ENCODE data around the gene DUSP7. TPM values are rescaled to one million over a fixed set of nuclear protein-coding genes. Genes with fewer than 3 reads are reported as not detected.

DUSP7 gene
- total RNA-seq, 2 donors from 2014 or later, result 2.6 to 3.3 TPM

DNA sequence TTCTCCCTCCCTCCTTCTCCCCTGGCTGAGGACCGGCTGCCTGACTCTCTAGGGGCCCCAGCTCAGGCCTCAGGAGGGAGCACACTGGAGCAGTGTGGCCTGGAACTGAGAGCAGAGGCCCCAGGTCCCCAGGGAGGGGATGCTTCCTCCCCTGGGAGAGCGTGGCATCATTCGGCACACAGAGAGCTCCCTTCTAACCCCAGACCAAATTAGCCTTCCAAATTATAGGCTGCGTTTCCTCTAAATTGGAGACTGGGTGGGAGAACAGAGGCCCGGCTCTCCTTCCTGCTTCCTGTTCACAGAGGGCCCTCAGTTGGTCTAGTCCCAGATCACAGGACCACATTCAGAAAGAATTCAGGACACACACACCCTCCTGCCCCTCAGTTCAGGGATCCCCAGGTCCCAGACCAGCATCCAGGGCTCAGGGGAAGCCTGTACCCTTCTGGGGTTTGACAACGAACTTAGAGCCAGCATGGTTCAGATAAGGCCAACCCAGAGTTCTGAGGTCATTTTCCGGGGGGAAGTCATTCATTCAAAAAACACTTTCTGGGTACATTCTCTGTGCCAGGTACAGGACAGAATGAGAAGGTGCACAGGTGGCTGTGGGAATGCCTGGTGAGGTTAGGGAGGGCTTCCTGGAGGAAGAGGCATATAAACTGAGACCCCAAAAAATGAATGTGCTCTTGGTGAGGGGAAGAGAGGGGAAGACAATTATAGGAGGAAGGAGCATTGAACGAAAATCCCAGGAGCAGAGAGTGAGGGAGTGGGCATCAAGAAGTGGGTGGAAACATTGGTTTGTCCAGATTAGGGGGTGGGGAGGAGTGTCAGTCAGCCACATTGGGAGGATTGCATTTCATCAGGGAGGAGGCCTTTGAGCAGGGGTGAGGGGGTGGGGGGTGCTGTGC, 32.3 kb downstream of the DUSP7 start:
- 70 to 73% methylated on average over 5 to 7 of the region's 8 CpGs for WGBS, 2 donors
- Histone ChIP-seq H3K4me1 (no peaks in the 10 kb centered on the region), H3K27ac (no peak overlapping the region), H3K36me3 (replicated peaks in 1 of 2; ENCODE audit: insufficient read depth in 1 of 2, low read depth in 2 of 2) (no peaks in the 10 kb centered on the region), H3K9me3 (no peaks in the 10 kb centered on the region), H3K4me3 (no peak overlapping the region), H3K27me3 (no peaks in the 10 kb centered on the region)
- DNase-seq (no peak), ATAC-seq (no peak)
- TF ChIP-seq, protein P1, sequence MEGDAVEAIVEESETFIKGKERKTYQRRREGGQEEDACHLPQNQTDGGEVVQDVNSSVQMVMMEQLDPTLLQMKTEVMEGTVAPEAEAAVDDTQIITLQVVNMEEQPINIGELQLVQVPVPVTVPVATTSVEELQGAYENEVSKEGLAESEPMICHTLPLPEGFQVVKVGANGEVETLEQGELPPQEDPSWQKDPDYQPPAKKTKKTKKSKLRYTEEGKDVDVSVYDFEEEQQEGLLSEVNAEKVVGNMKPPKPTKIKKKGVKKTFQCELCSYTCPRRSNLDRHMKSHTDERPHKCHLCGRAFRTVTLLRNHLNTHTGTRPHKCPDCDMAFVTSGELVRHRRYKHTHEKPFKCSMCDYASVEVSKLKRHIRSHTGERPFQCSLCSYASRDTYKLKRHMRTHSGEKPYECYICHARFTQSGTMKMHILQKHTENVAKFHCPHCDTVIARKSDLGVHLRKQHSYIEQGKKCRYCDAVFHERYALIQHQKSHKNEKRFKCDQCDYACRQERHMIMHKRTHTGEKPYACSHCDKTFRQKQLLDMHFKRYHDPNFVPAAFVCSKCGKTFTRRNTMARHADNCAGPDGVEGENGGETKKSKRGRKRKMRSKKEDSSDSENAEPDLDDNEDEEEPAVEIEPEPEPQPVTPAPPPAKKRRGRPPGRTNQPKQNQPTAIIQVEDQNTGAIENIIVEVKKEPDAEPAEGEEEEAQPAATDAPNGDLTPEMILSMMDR (IDR thresholded peaks at IDR 0.05), result no peak
- TF ChIP-seq POLR2A (IDR thresholded peaks at IDR 0.05), result no peak
- intact Hi-C loops (cut with DNase I), result no loop called here

DNA sequence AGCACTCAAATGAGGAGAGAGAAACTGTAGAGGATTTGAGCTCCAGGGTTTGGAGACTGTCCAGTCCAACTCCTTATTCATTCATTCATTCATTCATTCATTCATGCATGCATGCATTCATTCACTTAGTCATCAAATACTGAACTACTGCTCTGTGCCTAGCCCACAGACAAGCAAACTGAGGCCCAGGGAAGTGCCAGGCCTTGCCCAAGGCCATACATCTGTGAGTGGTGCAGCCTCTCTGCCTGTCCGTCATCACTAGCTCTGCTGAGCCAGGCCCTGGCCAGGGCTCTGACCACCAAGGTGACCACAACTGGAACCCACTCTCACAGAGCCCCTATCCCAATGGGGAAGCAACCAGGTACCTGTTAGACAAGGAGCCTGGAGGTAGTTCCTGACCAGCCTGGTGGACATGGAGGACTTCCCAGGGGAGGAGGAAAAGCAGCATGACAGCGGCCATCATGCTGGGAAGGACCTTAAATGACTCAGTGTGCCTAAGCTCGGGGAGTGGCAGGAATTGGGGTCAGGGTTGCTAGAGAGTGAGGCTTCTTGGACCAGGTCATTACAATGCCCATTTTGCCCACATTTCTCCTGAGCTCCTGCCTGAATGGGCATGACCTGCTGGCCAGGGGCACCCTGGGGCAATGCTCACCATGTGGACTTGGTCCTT, 33.1 kb downstream of the DUSP7 start:
- Histone ChIP-seq H3K4me1 (no peaks in the 10 kb centered on the region), H3K36me3 (replicated peaks in 1 of 2; ENCODE audit: insufficient read depth in 1 of 2, low read depth in 2 of 2) (no peaks in the 10 kb centered on the region), H3K27me3 (no peaks in the 10 kb centered on the region), H3K9me3 (no peaks in the 10 kb centered on the region), H3K27ac (no peak overlapping the region), H3K4me3 (no peak overlapping the region)
- DNase-seq, result no peak
- 92% methylated on average over 3 of the region's 3 CpGs; no CpG with 5 or more reads in 1 of the 2 donors for WGBS, 2 donors
- ATAC-seq, result no peak
- intact Hi-C loops (cut with DNase I), result no loop called here
- TF ChIP-seq, protein P1 (IDR thresholded peaks at IDR 0.05), result no peak
- TF ChIP-seq POLR2A (IDR thresholded peaks at IDR 0.05), result no peak

DNA sequence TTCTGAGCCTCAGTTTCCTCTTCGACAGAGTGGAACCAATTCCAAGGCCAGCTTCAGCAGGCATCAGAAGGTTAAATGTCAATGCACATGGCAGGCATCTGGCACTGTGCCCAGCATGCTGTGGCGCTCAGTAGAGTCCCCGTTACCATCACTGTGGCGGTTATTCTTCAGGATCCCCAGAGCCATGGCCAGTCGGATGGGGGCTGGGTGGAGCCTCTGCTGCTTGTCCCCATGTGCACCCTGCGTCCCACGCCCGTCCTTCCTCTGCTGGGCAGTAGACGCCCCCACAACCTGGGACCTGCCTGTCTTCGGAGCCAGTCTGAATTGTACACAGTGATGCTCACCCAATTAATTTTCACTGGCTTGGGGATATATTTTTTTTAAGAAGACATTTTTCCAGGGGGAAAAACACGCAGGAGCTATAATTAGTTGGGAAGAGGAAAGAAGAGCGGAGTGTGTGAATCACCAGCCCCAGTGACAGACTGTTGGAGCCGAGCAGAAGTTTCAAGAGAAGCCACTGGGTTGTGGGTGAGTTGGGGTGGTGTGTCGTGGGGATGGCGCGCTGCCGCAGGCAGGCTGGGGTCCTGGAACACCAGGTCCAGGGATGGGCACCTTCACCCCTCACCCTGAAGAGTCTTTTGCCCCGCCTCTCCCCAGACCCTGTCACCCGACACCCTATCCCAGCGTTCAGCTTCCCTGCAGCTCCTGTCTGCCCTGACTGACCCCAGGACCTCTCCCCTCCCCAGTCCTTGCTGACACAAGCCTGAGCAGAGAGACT, 33.9 kb downstream of the DUSP7 start:
- ATAC-seq (no peak), DNase-seq (no peak)
- Histone ChIP-seq H3K27ac (no peak overlapping the region), H3K4me1 (no peaks in the 10 kb centered on the region), H3K27me3 (no peaks in the 10 kb centered on the region), H3K36me3 (replicated peaks in 1 of 2; ENCODE audit: insufficient read depth in 1 of 2, low read depth in 2 of 2) (no peaks in the 10 kb centered on the region), H3K9me3 (no peaks in the 10 kb centered on the region), H3K4me3 (no peak overlapping the region)
- intact Hi-C loops (cut with DNase I), result no loop called here
- 67 to 77% methylated on average over 15 to 20 of the region's 20 CpGs for WGBS, 2 donors
- no peak for TF ChIP-seq POLR2A (IDR thresholded peaks at IDR 0.05)

DNA sequence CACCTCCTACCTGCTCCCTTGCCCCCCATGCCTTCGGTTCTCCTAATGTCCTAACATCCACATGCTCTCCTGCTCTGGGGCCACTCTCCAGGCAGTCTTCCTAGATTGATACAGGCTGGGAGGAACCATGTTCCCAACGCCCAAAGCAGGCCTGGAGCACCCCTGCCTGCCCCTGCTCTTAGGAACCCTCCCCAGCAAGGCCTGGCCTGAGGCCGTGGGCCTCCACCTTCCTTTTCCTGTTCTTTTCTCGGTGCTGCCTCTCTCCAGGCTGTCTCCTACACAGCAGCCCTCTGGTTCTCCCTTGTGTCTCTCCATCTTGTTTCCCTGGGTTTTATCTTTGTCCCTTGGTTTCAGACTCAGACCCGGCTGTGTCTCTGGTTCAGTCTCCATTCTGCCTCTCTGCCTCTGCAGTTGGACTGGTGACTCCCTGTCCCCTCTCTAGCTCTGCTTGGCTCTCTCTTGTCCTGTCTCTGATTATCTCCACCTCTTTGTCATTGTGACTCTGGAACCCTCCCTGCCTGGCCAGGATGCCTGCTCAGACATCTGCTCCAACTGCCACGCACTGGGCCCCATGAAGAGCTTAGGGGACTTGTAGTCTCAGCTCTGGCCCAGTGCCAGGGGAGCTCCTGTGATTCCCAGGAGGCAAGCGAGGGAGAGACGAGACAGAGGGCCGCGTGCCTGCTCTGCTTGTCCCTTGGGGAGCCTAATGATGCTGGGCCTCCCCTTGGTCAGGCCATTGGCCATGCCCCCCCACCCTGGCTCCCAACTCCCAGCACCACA, 34.7 kb downstream of the DUSP7 start:
- Histone ChIP-seq H3K27ac (no peak overlapping the region), H3K9me3 (no peaks in the 10 kb centered on the region), H3K36me3 (replicated peaks in 1 of 2; ENCODE audit: insufficient read depth in 1 of 2, low read depth in 2 of 2) (no peaks in the 10 kb centered on the region), H3K4me3 (no peak overlapping the region), H3K4me1 (no peaks in the 10 kb centered on the region), H3K27me3 (no peaks in the 10 kb centered on the region)
- ATAC-seq (peak; percentile 18), DNase-seq (peak in 3 of 4 donors; percentile 30 to 37 (median 33))
- no peak for TF ChIP-seq POLR2A (IDR thresholded peaks at IDR 0.05)
- TF ChIP-seq, protein P1 (IDR thresholded peaks at IDR 0.05), result no peak
- intact Hi-C loops (cut with DNase I), result no loop called here
- 61 to 63% methylated on average over 10 of the region's 10 CpGs for WGBS, 2 donors

All from body of pancreas (tissue), 4 donors.